GM18508 (cell line): ENCODE results near the gene FKBP15.
"Not testable (repeated sequence)": the region's sequence is repeated elsewhere in the genome, so short reads cannot be mapped to it uniquely, and the experiment has no call there.

Source experiments
- ATAC-seq: cut with Tn5 transposase; IDR thresholded peaks from one replicate; pipeline ENCODE4 v1.9.1; 2021; ENCODE audit warnings: moderate number of reproducible peaks; ENCODE audit not compliant: insufficient read depth, unreplicated experiment

FKBP15 gene

DNA sequence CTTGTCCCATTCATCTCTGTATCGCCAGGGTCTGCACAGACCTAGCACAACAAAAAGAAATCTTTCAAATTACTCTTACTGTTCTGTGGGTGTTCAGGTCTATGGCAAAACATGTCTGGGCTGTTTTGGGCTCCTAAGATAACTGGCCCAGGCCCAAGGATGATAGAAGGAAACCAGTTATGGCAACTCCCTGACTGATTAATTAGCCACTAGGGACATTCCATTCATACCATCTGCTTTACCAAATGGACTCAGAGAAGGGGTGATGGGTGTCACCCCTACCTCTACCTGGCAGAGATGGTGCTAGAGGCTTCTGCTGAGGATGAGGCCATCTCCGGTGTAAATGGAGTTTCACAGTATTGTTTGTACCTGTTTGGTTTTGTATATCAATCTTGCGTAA lies 68.4 kb downstream of the FKBP15 start:
- no peak for ATAC-seq

DNA sequence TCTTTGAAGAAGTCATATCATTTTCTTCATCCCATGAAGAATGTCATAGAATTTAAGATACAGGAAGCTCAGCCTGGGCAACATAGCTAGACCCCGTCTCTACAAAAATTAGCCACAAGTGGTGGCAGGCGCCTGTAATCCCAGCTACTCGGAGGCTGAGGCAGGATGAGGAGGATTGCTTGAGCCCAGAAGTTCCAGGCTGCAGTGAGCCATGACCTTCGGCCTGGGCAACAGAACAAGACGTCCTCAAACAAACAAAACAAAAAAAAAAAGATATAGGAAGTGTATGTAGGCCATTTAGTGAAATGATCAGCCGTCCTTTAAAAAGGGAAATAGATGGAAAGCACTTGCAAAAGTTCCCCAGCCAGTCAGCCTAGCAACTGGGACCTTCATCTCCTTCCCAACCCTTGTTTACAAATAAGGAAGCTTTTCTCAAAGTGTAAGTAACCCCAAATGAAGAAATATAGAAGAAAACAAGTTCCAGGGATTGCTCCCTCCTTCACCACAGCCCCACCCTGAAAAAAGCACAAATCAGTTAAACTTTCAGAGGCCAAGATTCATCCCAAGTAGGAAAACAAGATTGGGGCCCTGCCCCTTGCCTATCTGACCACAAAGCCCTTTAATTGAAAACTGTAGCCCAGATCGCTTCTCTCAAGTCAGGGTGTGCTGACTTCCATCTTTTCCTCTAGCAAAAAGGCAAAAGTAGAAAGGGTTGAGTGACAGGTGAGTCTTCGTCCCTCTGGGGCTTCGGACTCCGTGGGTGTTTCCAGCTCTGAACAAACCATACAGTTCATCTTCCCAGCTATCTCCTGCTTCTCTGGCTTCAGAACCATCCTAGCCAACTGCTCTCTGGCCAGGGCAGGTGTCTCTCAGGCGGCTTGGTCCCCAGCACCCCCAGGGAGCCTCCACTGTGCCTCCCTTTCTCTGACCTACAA lies 69.1 kb downstream of the FKBP15 start:
- ATAC-seq, result no peak

DNA sequence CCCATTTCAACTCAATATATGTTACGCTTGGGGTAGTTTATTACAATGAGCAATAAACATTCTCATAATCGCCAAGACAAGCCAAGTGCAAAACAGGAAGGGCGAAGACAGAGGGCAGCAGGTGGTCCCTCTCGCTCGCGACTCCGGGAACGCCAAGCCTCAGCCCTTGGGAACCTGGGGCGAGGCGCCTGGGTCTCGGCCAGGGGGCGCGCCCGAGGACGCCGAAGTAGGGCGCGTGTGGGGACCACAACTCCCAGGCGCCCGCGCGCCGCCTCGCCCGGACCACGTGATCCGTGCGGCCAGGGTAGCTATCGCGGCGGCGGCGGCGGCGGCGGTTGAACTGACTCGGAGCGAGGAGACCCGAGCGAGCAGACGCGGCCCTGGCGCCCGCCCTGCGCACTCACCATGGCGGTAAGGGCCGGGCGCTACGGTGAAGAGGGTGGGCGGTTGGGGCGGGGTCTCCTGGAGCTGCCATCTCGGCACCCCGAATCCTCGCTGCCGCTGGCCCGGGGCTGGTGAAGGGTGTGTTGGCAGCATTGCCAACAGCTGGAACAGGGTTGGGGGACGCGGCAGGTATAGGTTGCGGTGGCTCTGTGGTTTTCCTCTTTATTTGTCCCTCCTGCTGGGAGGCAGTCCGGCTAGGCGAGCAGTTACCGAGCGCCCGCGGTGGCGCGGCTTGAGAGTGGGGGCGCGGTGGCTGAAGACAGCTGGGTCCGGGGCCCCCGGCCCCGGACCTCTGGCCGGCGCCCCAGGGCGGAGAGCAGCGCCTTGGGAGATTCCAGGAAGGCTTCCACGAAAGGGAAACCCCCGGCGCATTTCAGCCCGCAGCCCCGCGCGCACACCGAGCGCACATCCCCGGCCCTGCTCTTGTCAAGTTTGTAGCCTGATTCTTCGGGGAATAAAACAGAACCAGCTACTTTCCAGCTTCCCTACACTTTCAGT lies 70.1 kb downstream of the FKBP15 start, which contains the start of gene SLC31A2:
SLC31A2 (plus strand) TSS at position 338 of the 942 bp plus-strand sequence; CDS start at position 406, 68 bp downstream.
- ATAC-seq, result no peak

DNA sequence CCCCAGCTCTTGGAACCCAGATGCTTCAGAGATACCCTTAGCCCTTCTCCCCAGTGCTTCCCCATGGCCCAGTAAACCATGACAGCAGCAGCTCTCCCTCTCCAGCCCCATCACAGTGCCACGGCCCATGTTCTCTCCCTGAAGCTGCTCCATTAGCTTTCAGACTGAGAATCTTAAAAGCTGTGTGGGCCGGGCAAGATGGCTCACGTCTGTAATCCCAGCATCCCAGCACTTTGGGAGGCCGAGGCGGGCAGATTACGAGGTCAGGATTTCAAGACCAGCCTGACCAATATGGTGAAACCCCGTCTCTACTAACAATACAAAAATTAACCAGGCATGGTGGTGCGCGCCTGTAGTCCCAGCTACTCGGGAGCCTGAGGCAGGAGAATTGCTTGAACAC lies 71.5 kb downstream of the FKBP15 start:
- not testable (repeated sequence) for ATAC-seq

DNA sequence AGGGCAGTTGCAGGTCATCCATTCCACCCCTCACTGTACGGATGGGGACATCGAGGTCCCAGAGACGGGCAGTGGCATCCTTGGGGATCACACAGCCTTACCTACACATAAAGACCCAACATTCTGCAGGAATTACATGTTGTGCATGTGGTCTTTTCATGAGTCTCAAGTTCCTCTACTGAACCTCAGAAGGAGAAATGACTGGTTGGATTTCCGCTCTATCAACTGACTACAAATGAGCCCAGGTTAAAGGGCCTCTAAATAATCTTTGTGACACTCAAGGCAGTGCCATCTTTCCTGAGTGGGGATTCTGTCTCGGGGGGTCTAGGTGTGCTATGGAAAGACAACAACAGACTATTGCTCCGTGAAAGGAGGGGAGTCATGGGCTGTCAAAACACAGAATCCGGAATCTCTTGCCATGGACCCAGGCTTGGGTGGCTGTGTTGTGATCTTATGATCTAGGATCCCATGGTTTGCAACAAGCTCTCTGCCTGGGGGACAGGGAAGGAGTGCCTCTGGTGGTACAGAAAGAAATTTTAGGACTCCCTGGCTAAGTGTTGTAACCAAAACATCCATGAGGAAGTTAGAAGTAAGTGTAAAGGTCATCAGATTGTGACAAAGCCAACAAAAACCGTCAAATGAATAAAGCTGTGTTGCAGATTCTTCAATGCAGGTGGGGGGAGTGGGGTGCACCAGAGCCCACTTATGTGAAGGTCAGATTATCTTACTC lies 72.1 kb downstream of the FKBP15 start:
- no peak for ATAC-seq

DNA sequence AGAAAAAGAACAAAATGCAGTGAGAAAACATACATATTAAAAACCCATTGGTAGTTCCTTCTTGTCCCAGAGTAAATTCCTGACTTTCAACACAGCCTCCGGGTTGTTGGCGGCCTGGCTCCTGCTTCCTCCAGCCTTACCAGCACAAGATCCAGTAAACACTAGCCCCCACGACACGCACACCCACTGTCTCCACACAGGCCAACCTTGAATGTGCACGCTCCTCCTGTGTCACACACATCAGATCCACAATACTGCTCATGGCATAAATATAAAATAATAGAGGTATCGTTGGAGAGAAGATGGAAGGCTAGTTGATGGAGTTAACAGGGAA lies 72.7 kb downstream of the FKBP15 start:
- no peak for ATAC-seq

DNA sequence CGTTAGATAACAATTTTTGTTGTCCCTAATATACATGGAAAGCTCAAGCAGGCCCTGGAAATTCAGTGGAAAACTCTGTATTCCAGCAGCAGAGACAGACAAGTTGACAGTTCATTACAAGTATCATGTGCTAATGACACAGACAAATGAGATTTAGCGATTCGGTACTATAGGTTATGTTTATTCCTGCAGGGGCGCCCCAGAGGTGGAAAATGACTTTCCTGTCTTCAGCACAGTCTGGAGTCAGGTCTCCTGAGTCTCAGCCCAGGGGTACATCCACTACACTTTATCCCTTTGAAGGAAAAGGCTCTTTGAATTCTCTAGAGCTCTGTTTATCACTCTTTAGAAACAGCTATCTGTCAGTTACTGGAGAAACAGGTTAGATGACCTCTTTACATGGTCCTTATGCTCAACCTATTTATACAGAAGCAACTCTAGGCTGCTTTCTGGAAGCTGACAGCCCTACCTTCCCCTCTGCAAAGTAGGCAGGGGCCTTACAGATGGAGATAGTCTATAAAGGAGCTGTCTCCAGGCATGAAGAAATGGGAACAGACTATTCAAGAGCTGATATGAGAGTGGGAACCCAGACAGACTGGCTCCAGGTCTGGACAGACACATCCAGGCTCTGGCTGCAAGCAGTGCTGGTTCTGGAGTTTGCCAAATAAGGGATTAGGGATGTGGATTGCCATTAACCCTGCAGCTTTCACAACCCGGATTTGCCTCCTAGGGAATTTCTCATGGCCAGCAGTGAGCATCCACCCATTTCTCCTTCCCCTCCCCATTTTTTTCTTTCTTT lies 77.4 kb downstream of the FKBP15 start:
- ATAC-seq, result no peak

DNA sequence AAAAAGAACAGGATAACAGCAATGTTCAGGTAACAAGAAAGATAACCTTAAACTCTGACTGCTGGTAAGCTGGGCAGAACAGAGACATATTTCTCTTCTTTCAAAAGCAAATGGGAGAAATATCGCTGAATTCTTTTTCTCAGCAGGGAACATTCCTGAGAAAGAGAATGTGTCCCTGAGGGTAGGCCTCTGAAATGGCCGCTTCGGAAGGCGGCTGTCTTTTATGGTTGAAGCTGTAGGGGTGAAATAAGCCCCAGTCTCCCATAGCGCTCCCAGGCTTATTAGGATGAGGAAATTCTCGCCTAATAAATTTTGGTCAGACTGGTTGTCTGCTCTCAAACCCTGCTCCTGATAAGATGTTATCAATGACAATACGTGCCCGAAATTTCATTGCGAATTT lies 80.2 kb downstream of the FKBP15 start:
- ATAC-seq, result not testable (repeated sequence)

DNA sequence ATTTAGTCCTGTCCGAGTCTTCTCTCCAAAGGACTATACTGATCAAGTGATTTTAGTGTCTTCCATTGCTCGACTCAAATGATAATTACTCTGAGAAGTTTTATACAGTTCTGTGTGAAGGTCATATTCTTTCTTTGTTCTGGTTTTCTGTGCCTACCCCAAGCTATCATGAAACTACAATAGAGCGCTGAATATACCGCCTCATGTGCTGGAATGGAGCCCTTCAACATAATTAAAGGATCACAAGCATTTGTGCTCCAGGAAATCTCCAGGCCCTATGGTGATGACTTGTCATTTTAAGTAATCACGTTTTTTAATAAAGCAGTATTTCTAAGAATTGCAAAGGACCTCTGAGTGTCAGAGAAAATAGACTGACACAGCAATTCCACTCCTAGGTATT lies 81.1 kb downstream of the FKBP15 start:
- ATAC-seq, result no peak

DNA sequence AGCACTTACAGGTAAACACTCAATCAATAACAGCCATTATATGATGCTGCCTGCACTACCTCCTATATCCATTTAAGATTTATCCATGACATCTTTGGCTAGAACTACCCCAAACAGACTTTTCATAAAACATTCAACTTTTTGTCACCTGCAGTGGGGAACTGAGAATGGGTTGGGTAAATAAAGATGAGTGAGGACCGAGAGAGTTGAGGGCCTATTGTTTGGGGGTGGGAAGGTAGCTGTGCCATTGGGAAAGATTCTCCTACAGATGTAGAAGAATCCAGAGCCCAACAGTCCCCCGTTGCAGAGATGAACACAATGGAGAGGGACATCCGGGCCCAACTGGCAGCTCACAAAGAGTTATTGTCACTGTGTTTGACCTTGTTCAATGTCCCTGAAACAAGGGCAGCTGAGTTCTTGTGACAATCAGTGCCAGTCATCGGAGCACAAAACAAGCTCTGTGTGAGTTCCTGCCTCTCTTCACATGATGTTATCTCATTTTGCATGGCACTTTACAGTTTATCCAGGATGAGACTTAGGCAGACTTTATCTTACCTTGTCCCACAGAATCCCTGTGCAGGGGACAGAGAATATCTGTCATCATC lies 81.8 kb downstream of the FKBP15 start:
- ATAC-seq, result no peak

DNA sequence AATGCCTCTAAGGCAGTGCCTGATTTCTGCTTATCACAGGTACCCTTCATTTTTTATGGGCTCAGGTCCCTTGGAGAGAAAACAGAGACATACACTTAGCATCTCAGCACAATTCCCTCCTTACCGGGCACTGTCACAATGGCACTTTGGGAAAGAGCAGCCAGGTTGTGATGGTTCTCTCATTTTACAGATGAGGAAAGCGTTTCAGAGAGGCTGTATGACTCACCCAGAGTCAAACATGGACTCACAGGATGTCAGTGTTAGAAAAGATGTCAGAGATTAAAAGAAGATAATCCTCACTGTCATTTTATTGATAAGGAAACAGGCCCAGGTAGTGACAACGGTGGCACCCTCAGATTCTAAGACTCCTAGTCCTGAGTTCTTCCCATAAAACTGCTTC lies 82.3 kb downstream of the FKBP15 start:
- no peak for ATAC-seq

DNA sequence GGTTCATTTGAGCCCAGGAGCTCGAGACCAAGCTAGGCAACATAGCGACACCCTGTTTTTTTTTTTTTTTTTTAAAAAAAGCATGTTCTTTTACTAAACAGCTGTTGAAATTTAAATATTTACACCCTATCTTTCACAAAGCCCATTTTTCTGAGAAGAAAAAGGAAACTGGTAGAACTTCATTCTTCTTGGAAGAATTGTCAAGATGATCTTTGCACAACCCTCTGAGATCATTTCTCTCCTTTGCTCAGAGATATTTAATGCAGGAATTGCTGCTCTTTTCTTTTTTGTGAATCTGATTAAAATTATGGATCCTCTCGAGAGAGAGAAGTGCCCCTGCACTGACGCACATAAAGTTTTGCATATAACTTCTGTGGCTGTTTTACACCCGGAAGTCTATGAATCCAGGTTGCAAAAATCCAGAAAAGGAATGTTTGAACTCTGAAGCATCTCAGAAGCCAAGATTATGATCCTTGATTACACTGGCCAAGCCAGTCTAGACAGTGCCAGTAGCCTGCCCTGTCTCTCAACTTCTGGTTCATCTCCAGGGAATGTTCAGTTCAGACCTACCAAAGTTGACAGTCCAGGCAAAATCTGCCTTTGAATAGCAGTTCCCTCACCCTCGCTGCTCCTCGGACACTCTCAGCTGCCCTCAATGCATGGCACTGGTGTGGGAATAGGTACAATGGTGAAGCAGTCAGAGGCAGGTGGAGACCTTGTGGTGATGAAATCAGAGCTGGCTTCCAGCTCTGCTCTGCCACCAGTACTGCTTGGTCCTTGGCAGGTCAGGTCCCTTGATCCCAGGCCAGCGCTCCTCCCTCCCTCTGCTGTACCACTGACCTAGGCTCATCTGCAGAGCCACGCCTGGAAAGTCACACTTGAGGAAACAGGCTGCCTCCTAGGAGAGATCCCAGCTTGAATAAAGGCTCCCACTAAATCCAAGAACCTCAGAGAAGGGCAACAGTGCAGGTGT lies 83.6 kb downstream of the FKBP15 start:
- no peak for ATAC-seq

DNA sequence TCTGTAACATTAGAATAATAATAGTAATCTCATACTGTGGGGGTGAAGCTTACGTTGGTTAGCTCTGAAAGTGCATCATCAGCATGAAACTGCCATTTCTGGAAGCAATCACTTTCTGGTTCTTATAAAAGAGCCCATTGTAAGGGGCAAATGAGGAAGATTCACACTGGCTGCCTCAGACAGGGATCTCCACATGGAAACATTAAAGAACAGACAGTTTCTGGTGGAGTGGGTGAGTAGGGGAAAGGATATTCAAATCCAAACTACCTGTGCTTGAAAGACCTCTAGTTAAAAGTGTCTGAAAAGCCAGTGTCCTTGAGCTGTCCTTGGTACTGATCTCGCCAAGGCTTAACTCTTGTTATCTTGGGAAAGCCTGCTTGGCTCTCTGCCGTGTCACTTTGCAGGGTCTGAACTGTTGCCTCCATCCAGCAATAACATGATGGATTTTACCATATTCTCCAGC lies 89.4 kb downstream of the FKBP15 start:
- no peak for ATAC-seq

DNA sequence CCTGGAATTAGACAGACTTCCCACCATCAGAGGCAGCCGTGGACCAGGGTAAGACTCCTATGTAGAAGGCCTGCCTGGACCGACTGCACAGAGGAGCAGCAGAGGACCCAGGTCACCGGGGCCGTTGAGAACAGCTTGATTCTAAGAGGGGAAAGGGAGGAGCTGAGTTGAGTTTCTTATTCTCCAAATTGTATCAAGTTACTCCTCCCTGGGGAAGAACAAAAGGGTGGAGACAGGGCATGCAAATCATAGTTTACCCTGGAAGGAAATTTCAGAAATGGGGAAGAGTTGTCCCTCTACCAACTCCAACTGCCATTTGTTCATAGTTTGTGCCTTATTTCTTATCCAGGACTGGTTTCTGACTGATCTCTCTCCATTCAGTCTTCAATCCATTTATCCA lies 91.2 kb downstream of the FKBP15 start:
- no peak for ATAC-seq

DNA sequence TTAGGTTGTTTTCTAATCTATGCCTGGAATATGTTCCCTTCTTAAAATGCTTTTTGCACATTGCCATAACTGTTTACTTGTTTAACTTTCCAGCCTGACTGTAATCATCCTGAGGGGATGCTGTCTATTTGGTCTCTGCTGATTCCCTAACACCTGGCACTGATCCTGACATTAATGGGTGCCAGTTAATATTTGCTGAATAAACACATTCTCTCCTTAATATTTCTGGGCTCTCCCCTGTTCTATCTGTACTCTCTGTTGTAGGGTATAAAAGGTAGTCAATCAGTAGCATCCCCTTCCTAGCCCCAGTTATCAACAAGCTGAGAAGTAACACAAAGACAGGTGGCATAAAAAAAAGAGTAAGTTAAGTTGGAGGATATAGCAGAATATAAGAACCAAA lies 91.6 kb downstream of the FKBP15 start:
- no peak for ATAC-seq

DNA sequence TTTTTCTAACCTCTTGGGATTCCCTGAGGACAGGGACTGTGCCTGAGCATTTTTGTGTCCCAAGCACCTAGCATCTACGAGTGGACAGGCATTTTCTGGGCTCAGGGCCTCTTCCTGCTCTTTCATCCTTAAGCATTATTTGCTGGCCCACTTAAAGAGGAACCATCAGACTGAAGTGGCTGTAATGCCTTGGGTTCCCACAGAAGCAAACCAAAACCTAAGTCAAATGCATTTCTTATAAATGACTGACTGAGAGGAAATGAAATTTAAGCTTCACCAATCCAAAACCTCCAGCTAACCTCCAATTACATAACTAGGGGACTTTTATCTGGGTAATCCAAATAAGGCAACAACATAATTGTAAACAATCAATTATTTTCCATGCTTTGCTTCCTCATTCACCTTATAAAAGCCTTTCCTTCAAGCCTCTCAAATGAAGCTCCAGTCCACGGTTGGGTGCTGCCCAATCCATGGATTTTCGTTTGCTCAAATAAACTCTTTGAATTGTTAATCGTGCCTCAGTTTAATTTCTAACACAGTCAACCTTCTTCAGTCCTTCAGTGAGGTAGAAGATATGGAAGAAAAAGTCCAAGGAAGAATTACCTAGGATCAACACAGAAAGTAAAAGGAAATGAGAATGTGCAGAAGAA lies 95.6 kb downstream of the FKBP15 start:
- ATAC-seq, result no peak

DNA sequence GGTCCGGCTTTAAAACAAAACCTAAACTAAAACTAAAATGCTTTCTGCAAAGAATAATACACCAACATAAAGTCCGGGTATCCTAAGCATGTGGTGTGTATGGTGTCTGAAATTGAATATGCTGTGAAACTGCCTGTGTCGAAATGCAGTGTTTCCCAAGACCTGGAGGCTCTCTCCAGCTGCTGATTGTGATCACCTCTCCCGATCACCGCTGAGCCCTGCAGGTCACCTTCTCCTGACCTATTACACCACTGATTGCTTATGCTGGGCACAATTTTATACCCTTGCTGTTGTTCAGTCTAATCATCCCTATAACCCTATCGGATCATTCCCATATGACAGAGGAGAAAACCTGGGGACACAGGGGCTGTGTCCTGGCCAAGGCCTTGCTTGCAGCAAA lies 102.2 kb downstream of the FKBP15 start:
- ATAC-seq, result not testable (repeated sequence)
